ENCODE results near the gene KRT6C.

- TF ChIP-seq ZNF274 (IDR thresholded peaks at IDR 0.05; ENCODE audit: low read length), result no peak
- TF ChIP-seq ZNF274 (tag by site-specific recombination; IDR thresholded peaks at IDR 0.05; ENCODE audit: borderline replicate concordance), result no peak
- TF ChIP-seq CTCF (tag by site-specific recombination; IDR thresholded peaks at IDR 0.05), result no peak
- TF ChIP-seq YY1 (tag by site-specific recombination; IDR thresholded peaks at IDR 0.05), result no peak
- TF ChIP-seq BCL6B (tag by site-specific recombination; IDR thresholded peaks at IDR 0.05), result no peak
- no peak for TF ChIP-seq ZBTB10 (tag by site-specific recombination; IDR thresholded peaks at IDR 0.05)
- TF ChIP-seq GFI1B (tag by site-specific recombination; IDR thresholded peaks at IDR 0.05), result no peak
Measured at GRCh38 chr12:52433501-52434080, 40.0 kb downstream of the KRT6C start.

All from HEK293 (cell line).